Kidney (tissue), 14 donors: ENCODE measurements around the gene HMGN3. TPM values are rescaled to one million over a fixed set of nuclear protein-coding genes. Genes with fewer than 3 reads are reported as not detected.

Experiments used
- DNase-seq, 5 donors: peaks; one replicate each; pipeline ENCODE4 v3.0.0-alpha.2; 2013 to 2020
- FAIRE-seq: peaks from 2 replicates; lab custom pipeline; 2012; peaks lifted over from hg19 to GRCh38; lab: Jason Lieb, UNC
- H3K27ac ChIP-seq, 2 donors: one replicate each; pipeline ENCODE4 v1.7.0; 2013; ENCODE audit warnings: low read depth in 2 of 2, low read length in 2 of 2, inconsistent platforms in 1 of 2
- H3K27me3 ChIP-seq: one replicate; pipeline ENCODE4 v1.7.1; 2013; ENCODE audit warnings: low read length, inconsistent platforms; ENCODE audit not compliant: control insufficient read depth, insufficient read depth
- H3K36me3 ChIP-seq, 3 donors: one replicate each; pipeline versions ENCODE4 v1.7.0 to v1.7.1; 2013; ENCODE audit warnings: low read length in 3 of 3, control low read depth in 1 of 3, inconsistent platforms in 1 of 3; ENCODE audit not compliant: insufficient read depth in 3 of 3, control insufficient read depth in 2 of 3
- H3K4me1 ChIP-seq, 3 donors: one replicate each; pipeline versions ENCODE4 v1.7.0 to v1.7.1; 2013; ENCODE audit warnings: low read length in 3 of 3, inconsistent platforms in 1 of 3, low read depth in 1 of 3; ENCODE audit not compliant: control insufficient read depth in 2 of 3, insufficient read depth in 2 of 3
- H3K4me3 ChIP-seq, 3 donors: one replicate each; pipeline versions ENCODE4 v1.7.0 to v1.8.1; 2013; ENCODE audit warnings: low read length in 3 of 3, control low read depth in 1 of 3, inconsistent platforms in 1 of 3
- H3K9ac ChIP-seq, 3 donors: one replicate each; pipeline versions ENCODE4 v1.7.0 to v1.7.1; 2013; ENCODE audit warnings: low read length in 3 of 3, control low read depth in 1 of 3, inconsistent platforms in 1 of 3
- H3K9me3 ChIP-seq, 3 donors: one replicate each; pipeline versions ENCODE4 v1.7.0 to v1.7.1; 2013; ENCODE audit warnings: low read length in 3 of 3, control low read depth in 1 of 3, inconsistent platforms in 1 of 3; ENCODE audit not compliant: control insufficient read depth in 2 of 3, insufficient read depth in 1 of 3
- intact Hi-C: fragments of 100-400 bp; cut with DNase I; formaldehyde crosslinking; loops from one replicate; pipeline ENCODE4 v1.11.1; 2022
- polyA plus RNA-seq: library from polyadenylated mRNA; stranded (reverse); fragments of 350-450 nt; fragmentation: Illumina TruSeq; extraction: RNeasy Lipid Tissue Mini Kit (QIAGEN cat#74804); gene quantifications from one replicate; pipeline ENCODE4 v1.2.3, GENCODE V29; 2014; ENCODE audit warnings: low read depth, low replicate concordance; ENCODE audit not compliant: insufficient read depth
- total RNA-seq: library from RNA; stranded (reverse); fragmentation: NEBNext Ultra II Directional; extraction: Animal tissue kit (Norgen Biotek cat#: 25700); gene quantifications from one replicate; pipeline ENCODE4 v1.2.1, GENCODE V29; 2021
- TF ChIP-seq, protein P1 (sequence below): IDR thresholded peaks from 3 replicates; pipeline ENCODE4 v1.5.1; 2012; ENCODE audit warnings: mild to moderate bottlenecking, moderate library complexity, borderline replicate concordance; ENCODE audit not compliant: insufficient read depth; ENCODE audit errors: extremely low read depth
- donor health status: control.
- donor health status: control.
- donor health status: control.
- donor health status: control.
- donor health status: control.
- donor health status: DM: yes; HTN: yes; CAD: no.
- donor health status: Normal renal cell carcinoma (clear cell type).

HMGN3 gene
- total and polyA plus RNA-seq, 2 donors from 2014 or later = 110 to 314 TPM

- H3K27ac ChIP-seq = no peak overlapping the region
- H3K36me3 ChIP-seq = no peaks in the 10 kb centered on the region
- H3K4me1 ChIP-seq = peaks cover 0 to 6% (median 0%) of the 10 kb centered on the region in 3 donors
- FAIRE-seq (no peak), DNase-seq (no peak)
- intact Hi-C loops = no loop called here
- no peak overlapping the region for H3K9ac ChIP-seq
- H3K27me3 ChIP-seq = no peaks in the 10 kb centered on the region
- H3K4me3 ChIP-seq = no peak overlapping the region
- TF ChIP-seq, protein P1, sequence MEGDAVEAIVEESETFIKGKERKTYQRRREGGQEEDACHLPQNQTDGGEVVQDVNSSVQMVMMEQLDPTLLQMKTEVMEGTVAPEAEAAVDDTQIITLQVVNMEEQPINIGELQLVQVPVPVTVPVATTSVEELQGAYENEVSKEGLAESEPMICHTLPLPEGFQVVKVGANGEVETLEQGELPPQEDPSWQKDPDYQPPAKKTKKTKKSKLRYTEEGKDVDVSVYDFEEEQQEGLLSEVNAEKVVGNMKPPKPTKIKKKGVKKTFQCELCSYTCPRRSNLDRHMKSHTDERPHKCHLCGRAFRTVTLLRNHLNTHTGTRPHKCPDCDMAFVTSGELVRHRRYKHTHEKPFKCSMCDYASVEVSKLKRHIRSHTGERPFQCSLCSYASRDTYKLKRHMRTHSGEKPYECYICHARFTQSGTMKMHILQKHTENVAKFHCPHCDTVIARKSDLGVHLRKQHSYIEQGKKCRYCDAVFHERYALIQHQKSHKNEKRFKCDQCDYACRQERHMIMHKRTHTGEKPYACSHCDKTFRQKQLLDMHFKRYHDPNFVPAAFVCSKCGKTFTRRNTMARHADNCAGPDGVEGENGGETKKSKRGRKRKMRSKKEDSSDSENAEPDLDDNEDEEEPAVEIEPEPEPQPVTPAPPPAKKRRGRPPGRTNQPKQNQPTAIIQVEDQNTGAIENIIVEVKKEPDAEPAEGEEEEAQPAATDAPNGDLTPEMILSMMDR = no peak
- no peaks in the 10 kb centered on the region for H3K9me3 ChIP-seq
These were observed 42.6 kb upstream of the HMGN3 start for GRCh38 chr6:79277109-79277508.

- Histone ChIP-seq H3K27me3 (no peaks in the 10 kb centered on the region), H3K4me3 (no peak overlapping the region), H3K4me1 (no peaks in the 10 kb centered on the region), H3K9ac (no peak overlapping the region), H3K27ac (no peak overlapping the region), H3K36me3 (no peaks in the 10 kb centered on the region), H3K9me3 (no peaks in the 10 kb centered on the region)
- FAIRE-seq (no peak), DNase-seq (peak in 2 of 5 donors; percentile 9 to 29)
- intact Hi-C loops = no loop called here
- TF ChIP-seq, protein P1 = no peak
These were observed 35.4 kb upstream of the HMGN3 start for GRCh38 chr6:79269877-79270276.

GRCh38 chr6:79267128-79267527 is 32.6 kb upstream of the HMGN3 start:
- Histone ChIP-seq H3K27me3 (no peaks in the 10 kb centered on the region), H3K9me3 (no peaks in the 10 kb centered on the region), H3K4me1 (no peaks in the 10 kb centered on the region), H3K4me3 (no peak overlapping the region), H3K36me3 (no peaks in the 10 kb centered on the region), H3K27ac (no peak overlapping the region), H3K9ac (no peak overlapping the region)
- TF ChIP-seq, protein P1 = no peak
- intact Hi-C loops = no loop called here
- FAIRE-seq = no peak
- no peak for DNase-seq

DNA sequence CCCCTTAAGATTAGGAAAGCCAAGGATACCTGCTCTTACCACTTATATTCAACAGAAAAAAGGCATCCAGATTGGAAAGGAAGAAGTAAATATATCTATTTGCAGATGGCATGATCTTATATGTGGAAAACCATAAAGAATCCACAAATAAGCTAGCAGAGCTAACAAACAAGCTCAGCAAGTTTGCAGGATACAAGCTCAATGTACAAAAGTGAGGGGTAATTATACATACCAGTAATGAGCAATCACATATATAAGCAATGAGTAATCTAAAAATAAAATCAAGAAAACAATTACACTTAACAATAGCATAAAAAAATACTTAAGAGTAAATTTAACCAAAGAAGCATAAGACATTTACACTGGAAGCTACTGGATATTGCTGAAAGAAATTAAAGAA is 31.6 kb upstream of the HMGN3 start:
- FAIRE-seq (no peak), DNase-seq (no peak)
- intact Hi-C loops = no loop called here
- H3K36me3 ChIP-seq = no peaks in the 10 kb centered on the region
- TF ChIP-seq, protein P1 = no peak
- no peaks in the 10 kb centered on the region for H3K9me3 ChIP-seq
- no peaks in the 10 kb centered on the region for H3K27me3 ChIP-seq
- no peak overlapping the region for H3K4me3 ChIP-seq
- no peak overlapping the region for H3K9ac ChIP-seq
- H3K4me1 ChIP-seq = no peaks in the 10 kb centered on the region
- no peak overlapping the region for H3K27ac ChIP-seq
